Measurements from ENCODE around the gene SH3BP2. TPM values are rescaled to one million over a fixed set of nuclear protein-coding genes. Genes with fewer than 3 reads are reported as not detected.

Gene SH3BP2
- total RNA-seq, 4 donors from 2014 or later: 29.6 to 43.5 (median 36.7) TPM

GRCh38 chr4:2754848-2755819 lies 37.8 kb upstream of the SH3BP2 start:
- H3K4me1 ChIP-seq: peaks cover 4 to 10% of the 10 kb centered on the region in 2 donors
- H3K27me3 ChIP-seq: no peaks in the 10 kb centered on the region
- peak overlapping the region in 1 of 3 donors; percentile 64 for H3K27ac ChIP-seq
- H3K4me3 ChIP-seq (replicated peaks in 1 of 3): peak overlapping the region; percentile 87 to 88 (median 87)
- H3K9me3 ChIP-seq: no peaks in the 10 kb centered on the region
- intact Hi-C loops (cut with DNase I): no loop called here
- no peak for DNase-seq
- WGBS, 2 donors: 65 to 71% methylated on average over 19 to 20 of the region's 23 CpGs
- TF ChIP-seq CTCF (IDR thresholded peaks at IDR 0.05): no peak
- H3K36me3 ChIP-seq: no peaks in the 10 kb centered on the region

DNA sequence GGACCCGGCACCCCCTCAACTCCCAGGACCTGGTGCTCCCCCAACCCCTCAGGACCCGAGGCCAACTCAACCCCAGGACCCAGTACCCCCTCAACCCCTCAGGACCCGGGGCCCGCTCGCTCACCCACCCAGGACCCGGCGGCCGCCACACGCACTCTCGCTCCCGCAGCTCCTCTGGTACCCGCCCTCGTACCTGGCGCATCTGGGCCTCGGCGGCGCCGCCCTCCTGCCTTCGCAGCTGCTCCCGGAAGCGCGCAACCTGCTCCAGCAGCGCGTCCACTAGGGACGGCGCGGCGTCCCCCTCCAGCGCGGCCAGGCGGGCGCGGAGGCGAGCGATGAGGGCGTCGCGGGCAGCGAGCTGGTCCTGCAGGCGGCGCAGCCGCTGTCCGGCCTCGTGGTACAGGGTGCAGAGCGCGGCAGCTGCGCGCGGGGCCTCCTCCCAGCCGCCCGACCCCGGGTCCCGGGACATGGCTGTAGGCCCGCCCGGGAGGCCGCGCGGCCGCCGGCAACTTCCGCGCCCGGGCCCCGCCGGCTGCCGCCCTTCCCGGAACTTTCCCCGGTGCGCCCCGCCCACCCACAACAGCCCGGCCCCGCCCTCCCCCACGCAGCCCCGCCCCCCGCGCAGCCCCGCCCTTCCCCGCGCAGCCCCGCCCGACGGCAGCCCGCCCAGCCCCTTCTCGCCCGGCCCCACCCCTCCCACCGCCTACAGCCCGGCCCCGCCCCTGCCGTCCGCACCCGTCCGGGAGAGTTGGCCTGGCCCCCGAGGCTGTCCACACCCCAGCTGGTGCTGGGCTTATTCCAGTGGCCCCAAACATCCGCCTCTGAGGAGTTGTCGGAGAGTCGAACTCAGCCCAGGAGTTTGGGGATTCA lies 36.8 kb upstream of the SH3BP2 start, which contains the start of gene TNIP2:
Gene TNIP2 (minus strand): TSS at position 516 of the 870 bp plus-strand sequence. CDS start 47 bp downstream, at position 469.
- DNase-seq: peak; percentile 77 to 80
- no peaks in the 10 kb centered on the region for H3K9me3 ChIP-seq
- no peaks in the 10 kb centered on the region for H3K27me3 ChIP-seq
- 0 to 3% methylated on average over 7 of the region's 96 CpGs for WGBS, 2 donors
- H3K4me1 ChIP-seq: peaks cover 4 to 10% of the 10 kb centered on the region in 2 donors
- intact Hi-C loops (cut with DNase I): no loop called here
- H3K27ac ChIP-seq: peak within 1 kb of the TSS; percentile 55 to 83 (median 64)
- TF ChIP-seq POLR2A (IDR thresholded peaks at IDR 0.05) (peak in 1 of 2 donors; percentile 73), CTCF (IDR thresholded peaks at IDR 0.05) (peak in 3 of 6 experiments; percentile 44 to 60 (median 51))
- H3K4me3 ChIP-seq (replicated peaks in 1 of 3): peak within 1 kb of the TSS; percentile 87 to 88 (median 87)
- no peaks in the 10 kb centered on the region for H3K36me3 ChIP-seq

- no peak for DNase-seq
- Histone ChIP-seq H3K4me1 (peaks cover 4 to 14% of the 10 kb centered on the region in 2 donors), H3K4me3 (replicated peaks in 1 of 3) (no peak overlapping the region), H3K9me3 (no peaks in the 10 kb centered on the region), H3K27me3 (no peaks in the 10 kb centered on the region), H3K27ac (peak overlapping the region; percentile 10 to 50 (median 37)), H3K36me3 (no peaks in the 10 kb centered on the region)
- intact Hi-C loops (cut with DNase I): no loop called here
- 67 to 74% methylated on average over 25 of the region's 25 CpGs for WGBS, 2 donors
- TF ChIP-seq CTCF (IDR thresholded peaks at IDR 0.05) (no peak), POLR2A (IDR thresholded peaks at IDR 0.05) (no peak)
Observed at GRCh38 chr4:2756691-2757350, 36.1 kb upstream of the SH3BP2 start.

- WGBS, 2 donors: 86 to 98% methylated on average over 3 of the region's 3 CpGs
- no peaks in the 10 kb centered on the region for H3K27me3 ChIP-seq
- no peak overlapping the region for H3K4me3 ChIP-seq (replicated peaks in 1 of 3)
- intact Hi-C loops (cut with DNase I): no loop called here
- no peaks in the 10 kb centered on the region for H3K36me3 ChIP-seq
- TF ChIP-seq POLR2A (IDR thresholded peaks at IDR 0.05): no peak
- TF ChIP-seq CTCF (IDR thresholded peaks at IDR 0.05): no peak
- no peaks in the 10 kb centered on the region for H3K9me3 ChIP-seq
- no peak for DNase-seq
- peaks cover 4 to 14% of the 10 kb centered on the region in 2 donors for H3K4me1 ChIP-seq
- H3K27ac ChIP-seq: no peak overlapping the region
Observed at GRCh38 chr4:2757426-2757825, 35.5 kb upstream of the SH3BP2 start.
